SK-N-SH treated with all-trans-retinoic acid at 6 μM for 48 hours (cell line): ENCODE results near the gene TEC.
"Not testable (repeated sequence)": the region's sequence is repeated elsewhere in the genome, so short reads cannot be mapped to it uniquely, and the experiment has no call there.

Experiments used
- ATAC-seq: fragments of 200-7000 bp; cut with Tn5 transposase; 3 replicates; pipeline ENCODE4 v1.9.1; 2020; ENCODE audit warnings: mild to moderate bottlenecking, moderate library complexity
- ARNTL ChIP-seq: fragments of 450-650 bp; formaldehyde crosslinking; IDR thresholded peaks from 2 replicates; pipeline ENCODE4 v1.5.0; 2020; ENCODE audit warnings: low read depth, mild to moderate bottlenecking, moderate library complexity, borderline replicate concordance
- BACH2 ChIP-seq: fragments of 250-450 bp; sonication (Bioruptor Pico); IDR thresholded peaks from 2 replicates; pipeline ENCODE4 v1.9.0; 2021; ENCODE audit warnings: mild to moderate bottlenecking, borderline replicate concordance
- CREB5 ChIP-seq: fragments of 250-450 bp; sonication (Bioruptor Pico); IDR thresholded peaks from 2 replicates; pipeline ENCODE4 v1.5.1; 2020; ENCODE audit warnings: low read depth, mild to moderate bottlenecking, moderate library complexity
- CSDC2 ChIP-seq: fragments of 250-450 bp; sonication (Bioruptor Pico); IDR thresholded peaks from 2 replicates; pipeline ENCODE4 v1.5.0; 2020; ENCODE audit warnings: mild to moderate bottlenecking, moderate library complexity
- ESRRG ChIP-seq: fragments of 250-450 bp; sonication (Bioruptor Pico); IDR thresholded peaks from 2 replicates; pipeline ENCODE4 v1.6.1; 2021; ENCODE audit warnings: mild to moderate bottlenecking
- GLIS3 ChIP-seq: fragments of 250-450 bp; sonication (Bioruptor Pico); IDR thresholded peaks from 2 replicates; pipeline ENCODE4 v1.5.0; 2020; ENCODE audit warnings: mild to moderate bottlenecking, moderate library complexity
- POU6F1 ChIP-seq: fragments of 250-450 bp; sonication (Bioruptor Pico); IDR thresholded peaks from 2 replicates; pipeline ENCODE4 v1.8.0; 2021; ENCODE audit warnings: low read depth, mild to moderate bottlenecking, moderate library complexity, borderline replicate concordance
- PPARA ChIP-seq: fragments of 250-450 bp; sonication (Bioruptor Pico); IDR thresholded peaks from 2 replicates; pipeline ENCODE4 v1.5.0; 2020; ENCODE audit warnings: mild to moderate bottlenecking, borderline replicate concordance
- RARB ChIP-seq: fragments of 250-450 bp; sonication (Bioruptor Pico); IDR thresholded peaks from 2 replicates; pipeline ENCODE4 v1.8.0; 2021; ENCODE audit warnings: mild to moderate bottlenecking, moderate library complexity
- SNAI2 ChIP-seq: fragments of 250-450 bp; sonication (Bioruptor Pico); IDR thresholded peaks from 2 replicates; pipeline ENCODE4 v1.5.0; 2020; ENCODE audit warnings: mild to moderate bottlenecking, moderate library complexity
- TCF4 ChIP-seq: fragments of 250-450 bp; sonication (Bioruptor Pico); IDR thresholded peaks from 2 replicates; pipeline ENCODE4 v1.8.0; 2021; ENCODE audit warnings: mild to moderate bottlenecking, moderate library complexity, borderline replicate concordance
- TOX ChIP-seq: fragments of 250-450 bp; sonication (Bioruptor Pico); IDR thresholded peaks from 2 replicates; pipeline ENCODE4 v1.8.0; 2021; ENCODE audit warnings: mild to moderate bottlenecking, moderate library complexity, borderline replicate concordance
- ZC3H10 ChIP-seq: fragments of 250-450 bp; sonication (Bioruptor Pico); IDR thresholded peaks from 2 replicates; pipeline ENCODE4 v1.5.1; 2021; ENCODE audit warnings: mild to moderate bottlenecking, moderate library complexity
- ZNF565 ChIP-seq: fragments of 450-650 bp; formaldehyde crosslinking; conservative IDR thresholded peaks from 2 replicates; pipeline ENCODE4 v1.5.0; 2020; ENCODE audit warnings: low read depth, mild to moderate bottlenecking, moderate library complexity
- ZNF70 ChIP-seq: fragments of 450-650 bp; formaldehyde crosslinking; IDR thresholded peaks from 2 replicates; pipeline ENCODE4 v1.5.0; 2020; ENCODE audit warnings: mild to moderate bottlenecking, moderate library complexity
- ZNF8 ChIP-seq: fragments of 450-650 bp; formaldehyde crosslinking; IDR thresholded peaks from 2 replicates; pipeline ENCODE4 v1.5.0; 2020; ENCODE audit warnings: mild to moderate bottlenecking, moderate library complexity
- TF ChIP-seq, protein P1 (sequence below): fragments of 250-450 bp; sonication (Bioruptor Pico); IDR thresholded peaks from 2 replicates; pipeline ENCODE4 v1.8.0; 2020; ENCODE audit warnings: mild to moderate bottlenecking, moderate library complexity, borderline replicate concordance

Gene TEC

DNA sequence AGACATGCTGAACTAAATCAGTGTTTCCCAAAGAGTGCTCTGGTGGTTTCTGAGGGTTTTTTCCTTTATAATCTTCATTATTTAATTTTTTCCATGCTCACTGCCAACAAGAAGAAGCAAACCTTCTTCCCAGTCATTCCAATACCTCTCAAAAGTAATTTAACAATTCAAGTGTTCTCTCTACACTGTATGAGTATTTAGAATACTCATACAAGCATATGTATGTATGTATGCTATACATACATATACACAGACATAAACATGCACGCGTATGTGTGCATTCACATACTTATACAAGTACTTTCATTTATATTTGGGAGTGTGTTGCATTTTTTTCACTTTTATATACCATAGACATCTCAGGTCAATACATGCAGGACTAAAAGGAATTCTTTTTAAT is 81.2 kb downstream of the TEC start:
- no peak for ATAC-seq
- TF ChIP-seq POU6F1 (CRISPR knock-in tag) (no peak), ZNF70 (CRISPR knock-in tag) (no peak), TCF4 (CRISPR knock-in tag) (no peak), BACH2 (CRISPR knock-in tag) (no peak), RARB (CRISPR knock-in tag) (no peak), TOX (CRISPR knock-in tag) (no peak), ESRRG (CRISPR knock-in tag) (no peak)
- TF ChIP-seq, protein P1, sequence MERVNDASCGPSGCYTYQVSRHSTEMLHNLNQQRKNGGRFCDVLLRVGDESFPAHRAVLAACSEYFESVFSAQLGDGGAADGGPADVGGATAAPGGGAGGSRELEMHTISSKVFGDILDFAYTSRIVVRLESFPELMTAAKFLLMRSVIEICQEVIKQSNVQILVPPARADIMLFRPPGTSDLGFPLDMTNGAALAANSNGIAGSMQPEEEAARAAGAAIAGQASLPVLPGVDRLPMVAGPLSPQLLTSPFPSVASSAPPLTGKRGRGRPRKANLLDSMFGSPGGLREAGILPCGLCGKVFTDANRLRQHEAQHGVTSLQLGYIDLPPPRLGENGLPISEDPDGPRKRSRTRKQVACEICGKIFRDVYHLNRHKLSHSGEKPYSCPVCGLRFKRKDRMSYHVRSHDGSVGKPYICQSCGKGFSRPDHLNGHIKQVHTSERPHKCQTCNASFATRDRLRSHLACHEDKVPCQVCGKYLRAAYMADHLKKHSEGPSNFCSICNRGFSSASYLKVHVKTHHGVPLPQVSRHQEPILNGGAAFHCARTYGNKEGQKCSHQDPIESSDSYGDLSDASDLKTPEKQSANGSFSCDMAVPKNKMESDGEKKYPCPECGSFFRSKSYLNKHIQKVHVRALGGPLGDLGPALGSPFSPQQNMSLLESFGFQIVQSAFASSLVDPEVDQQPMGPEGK (CRISPR knock-in tag), result no peak

- no peak for ATAC-seq
- TF ChIP-seq ARNTL (CRISPR knock-in tag), result no peak
- no peak for TF ChIP-seq ESRRG (CRISPR knock-in tag)
- no peak for TF ChIP-seq ZNF70 (CRISPR knock-in tag)
- TF ChIP-seq, protein P1 (CRISPR knock-in tag), result no peak
- TF ChIP-seq ZNF565 (CRISPR knock-in tag), result no peak
- no peak for TF ChIP-seq CSDC2 (CRISPR knock-in tag)
- TF ChIP-seq SNAI2 (CRISPR knock-in tag), result no peak
- no peak for TF ChIP-seq PPARA (CRISPR knock-in tag)
- TF ChIP-seq RARB (CRISPR knock-in tag), result no peak
- no peak for TF ChIP-seq CREB5 (CRISPR knock-in tag)
- TF ChIP-seq, all 23 proteins: peak for 0
These were observed 81.8 kb downstream of the TEC start for GRCh38 chr4:48187813-48188212.

GRCh38 chr4:48187066-48187465 is 82.6 kb downstream of the TEC start:
- not testable (repeated sequence) for ATAC-seq

DNA sequence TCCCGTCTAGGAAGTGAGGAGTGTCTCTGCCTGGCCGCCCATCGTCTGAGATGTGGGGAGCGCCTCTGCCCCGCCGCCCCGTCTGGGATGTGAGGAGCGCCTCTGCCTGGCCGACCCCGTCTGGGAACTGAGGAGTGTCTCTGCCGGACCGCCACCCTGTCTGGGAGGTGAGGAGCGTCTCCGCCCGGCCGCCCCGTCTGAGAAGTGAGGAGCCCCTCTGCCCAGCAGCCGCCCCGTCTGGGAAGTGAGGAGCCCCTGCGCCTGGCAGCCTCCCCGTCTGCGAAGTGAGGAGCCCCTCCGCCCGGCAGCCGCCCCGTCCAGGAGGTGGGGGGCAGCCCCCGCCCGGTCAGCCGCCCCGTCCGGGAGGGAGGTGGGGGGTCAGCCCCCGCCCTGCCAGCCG is 83.2 kb downstream of the TEC start:
- not testable (repeated sequence) for ATAC-seq

GRCh38 chr4:48184882-48185281 is 84.8 kb downstream of the TEC start:
- TF ChIP-seq ZNF8 (CRISPR knock-in tag) (no peak), GLIS3 (CRISPR knock-in tag) (no peak), POU6F1 (CRISPR knock-in tag) (no peak), BACH2 (CRISPR knock-in tag) (no peak), PPARA (CRISPR knock-in tag) (no peak), ZC3H10 (CRISPR knock-in tag) (no peak), TCF4 (CRISPR knock-in tag) (no peak), ESRRG (CRISPR knock-in tag) (no peak)
- ATAC-seq, result no peak
